HG03066 (cell line): ENCODE data around the gene ESRRA.
A peak's percentile ranks its signal among the peaks of the same experiment; 100 is the strongest.

ENCODE experiments used
- ATAC-seq: cut with Tn5 transposase; IDR thresholded peaks from one replicate; pipeline ENCODE4 v1.9.1; 2021; ENCODE audit warnings: low read depth; ENCODE audit not compliant: unreplicated experiment

Gene ESRRA

DNA sequence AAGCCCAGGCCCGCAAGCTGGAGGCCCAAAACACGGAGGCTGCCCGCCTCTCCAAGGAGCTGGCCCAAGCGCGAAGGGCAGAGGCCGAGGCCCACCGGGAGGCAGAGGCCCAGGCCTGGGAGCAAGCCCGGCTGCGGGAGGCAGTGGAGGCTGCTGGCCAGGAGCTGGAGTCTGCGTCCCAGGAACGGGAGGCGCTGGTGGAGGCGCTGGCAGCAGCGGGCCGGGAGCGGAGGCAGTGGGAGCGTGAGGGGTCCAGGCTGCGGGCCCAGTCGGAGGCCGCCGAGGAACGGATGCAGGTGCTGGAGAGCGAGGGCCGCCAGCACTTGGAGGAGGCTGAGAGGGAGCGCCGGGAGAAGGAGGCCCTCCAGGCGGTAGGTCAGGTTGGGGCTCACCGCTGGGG, 39.5 kb downstream of the ESRRA start:
- ATAC-seq, result no peak

DNA sequence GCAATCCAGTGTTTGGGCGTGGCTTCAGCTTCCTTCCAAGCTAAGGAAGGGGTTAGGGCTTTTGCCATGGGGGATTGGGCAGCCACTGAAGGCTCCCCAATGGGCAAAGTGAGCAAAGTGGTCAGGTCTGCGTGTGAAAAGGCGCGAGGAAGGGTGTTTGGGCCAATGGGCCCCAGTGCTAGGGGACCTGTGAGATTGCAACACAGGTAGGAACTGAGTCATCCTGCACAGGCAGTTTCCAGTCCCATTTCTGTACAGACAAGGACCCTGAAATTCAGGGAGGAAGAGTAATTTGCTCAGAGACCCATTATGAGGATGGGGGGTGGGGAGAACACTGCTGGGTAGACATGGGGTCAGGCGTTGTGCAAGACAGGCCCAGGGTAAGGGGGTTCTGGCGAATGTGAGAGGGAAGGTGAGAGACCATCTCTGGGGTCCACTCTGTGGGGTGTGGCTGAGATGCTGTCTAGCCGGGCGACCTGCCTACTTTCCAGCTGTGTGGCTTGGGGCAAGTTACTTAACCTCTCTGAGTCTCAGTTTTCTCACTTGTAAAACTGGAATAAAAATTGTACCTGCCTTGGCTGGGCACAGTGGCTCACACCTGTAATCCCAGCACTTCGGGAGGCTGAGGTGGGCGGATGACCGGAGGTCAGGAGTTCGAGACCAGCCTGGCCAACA, 42.0 kb downstream of the ESRRA start:
- no peak for ATAC-seq

DNA sequence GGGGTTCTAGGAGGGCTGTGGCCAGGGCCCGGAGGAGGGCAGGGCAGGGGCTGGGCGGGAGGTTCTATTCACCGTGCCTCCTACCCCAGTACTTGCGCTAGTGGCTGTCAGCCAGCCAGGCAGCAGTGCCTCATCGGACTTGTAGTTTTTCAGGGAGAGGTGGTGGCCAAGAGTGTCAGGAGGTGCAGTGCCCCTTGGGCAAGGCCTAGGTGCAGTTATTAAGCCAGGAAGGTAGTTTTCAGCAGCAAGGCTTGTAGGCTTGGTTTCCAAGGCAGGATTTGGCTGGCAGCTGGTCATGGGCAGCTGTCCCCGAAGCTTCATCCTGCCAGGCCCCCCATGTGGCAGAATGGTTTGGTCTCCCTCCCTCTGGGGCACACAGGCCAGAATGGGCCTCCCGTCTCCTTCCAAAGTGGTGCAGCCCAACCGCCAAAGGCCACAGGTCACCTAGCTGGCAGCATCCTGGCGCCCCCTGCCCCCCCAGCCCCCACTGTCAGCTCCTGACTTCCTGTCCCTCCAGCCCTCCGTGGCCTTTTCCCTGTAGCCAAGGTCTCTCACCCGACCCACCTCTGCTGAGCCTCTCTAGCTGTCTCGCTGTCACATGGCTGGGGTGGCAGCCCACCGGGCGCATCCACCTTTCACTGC, 43.2 kb downstream of the ESRRA start:
- ATAC-seq, result no peak

DNA sequence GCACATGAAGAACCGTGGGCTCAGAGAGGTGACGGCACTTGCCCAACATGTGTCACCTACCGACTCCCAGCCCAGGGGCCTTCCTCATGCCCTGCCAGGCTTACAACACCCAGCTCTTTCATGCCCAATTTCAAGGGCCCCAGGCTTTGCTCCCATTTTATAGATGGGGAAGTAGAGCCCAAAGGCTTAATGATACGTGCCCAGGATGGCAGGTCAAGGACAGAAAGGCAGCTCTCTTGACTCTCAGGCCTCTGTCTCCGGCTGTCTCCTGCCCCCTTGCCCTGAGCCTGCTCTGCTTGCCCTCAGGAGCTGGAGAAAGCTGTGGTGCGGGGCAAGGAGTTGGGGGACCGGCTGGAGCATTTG, 43.7 kb downstream of the ESRRA start:
- ATAC-seq, result no peak

DNA sequence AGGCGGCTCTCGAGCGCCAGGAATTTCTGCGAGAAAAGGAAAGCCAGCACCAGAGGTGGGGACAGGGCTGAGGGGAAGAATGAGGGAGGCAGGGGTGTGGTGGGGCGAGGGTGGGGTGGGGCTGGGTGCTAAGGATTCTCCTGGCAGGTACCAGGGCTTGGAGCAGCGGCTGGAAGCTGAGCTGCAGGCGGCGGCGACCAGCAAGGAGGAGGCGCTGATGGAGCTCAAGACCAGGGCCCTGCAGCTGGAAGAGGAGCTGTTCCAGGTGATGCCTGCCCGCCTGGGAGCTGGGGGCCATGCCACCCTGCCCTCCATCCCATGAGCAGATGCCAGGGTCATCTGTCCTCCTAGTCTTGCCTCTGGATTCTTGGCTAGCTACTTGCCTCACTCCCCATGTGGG, 44.1 kb downstream of the ESRRA start:
- no peak for ATAC-seq

DNA sequence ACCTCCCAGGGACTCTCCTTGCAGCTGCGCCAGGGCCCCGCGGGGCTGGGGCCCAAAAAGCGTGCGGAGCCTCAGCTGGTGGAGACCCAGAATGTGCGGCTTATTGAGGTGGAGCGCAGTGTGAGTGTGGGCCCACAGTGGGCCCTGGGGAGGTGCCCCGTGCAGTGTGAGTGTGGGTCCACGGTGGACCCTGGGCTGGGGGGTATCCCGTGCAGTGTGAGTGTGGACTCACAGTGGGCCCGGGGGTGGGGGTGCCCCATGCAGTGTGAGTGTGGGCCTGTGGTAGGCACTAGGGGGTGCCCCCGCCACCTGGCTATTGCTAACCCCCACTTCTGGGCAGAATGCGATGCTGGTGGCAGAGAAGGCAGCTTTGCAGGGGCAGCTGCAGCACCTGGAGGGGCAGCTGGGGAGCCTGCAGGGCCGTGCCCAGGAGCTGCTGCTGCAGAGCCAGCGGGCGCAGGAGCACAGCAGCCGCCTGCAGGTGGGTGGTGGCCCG, 45.9 kb downstream of the ESRRA start:
- no peak for ATAC-seq

DNA sequence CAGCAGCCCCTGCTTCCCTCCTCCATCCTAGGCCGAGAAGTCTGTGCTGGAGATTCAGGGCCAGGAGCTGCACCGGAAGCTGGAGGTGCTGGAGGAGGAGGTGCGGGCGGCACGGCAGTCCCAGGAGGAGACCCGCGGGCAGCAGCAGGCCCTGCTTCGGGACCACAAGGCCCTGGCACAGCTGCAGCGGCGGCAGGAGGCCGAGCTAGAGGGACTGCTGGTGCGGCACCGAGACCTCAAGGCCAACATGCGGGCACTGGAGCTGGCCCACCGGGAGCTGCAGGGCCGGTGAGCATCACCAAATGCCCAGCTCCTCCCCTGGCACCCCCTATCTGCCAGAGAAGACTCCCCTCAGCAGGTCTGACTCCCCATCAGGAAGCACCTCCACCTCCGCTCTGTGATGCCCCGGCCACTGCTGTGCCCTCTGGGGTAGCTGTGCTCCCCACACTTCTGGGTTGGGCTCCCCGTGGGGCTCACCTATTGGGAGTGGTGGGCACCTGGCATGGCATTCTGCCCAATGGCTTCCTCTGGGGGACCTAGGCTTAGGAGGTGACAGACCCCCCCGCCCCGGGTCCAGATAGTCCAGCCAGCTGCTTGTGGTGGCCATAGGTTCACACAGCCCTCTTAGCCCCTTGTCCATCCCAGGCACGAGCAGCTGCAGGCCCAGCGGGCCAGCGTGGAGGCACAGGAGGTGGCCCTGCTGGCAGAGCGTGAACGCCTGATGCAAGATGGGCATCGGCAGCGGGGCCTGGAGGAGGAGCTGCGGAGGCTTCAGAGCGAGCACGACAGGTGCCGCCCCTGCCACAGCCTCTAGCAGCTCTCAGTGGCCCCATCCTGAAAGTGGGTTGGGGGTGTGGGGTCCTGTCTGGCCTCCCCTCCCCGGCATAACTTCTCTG, 47.0 kb downstream of the ESRRA start:
- no peak for ATAC-seq

DNA sequence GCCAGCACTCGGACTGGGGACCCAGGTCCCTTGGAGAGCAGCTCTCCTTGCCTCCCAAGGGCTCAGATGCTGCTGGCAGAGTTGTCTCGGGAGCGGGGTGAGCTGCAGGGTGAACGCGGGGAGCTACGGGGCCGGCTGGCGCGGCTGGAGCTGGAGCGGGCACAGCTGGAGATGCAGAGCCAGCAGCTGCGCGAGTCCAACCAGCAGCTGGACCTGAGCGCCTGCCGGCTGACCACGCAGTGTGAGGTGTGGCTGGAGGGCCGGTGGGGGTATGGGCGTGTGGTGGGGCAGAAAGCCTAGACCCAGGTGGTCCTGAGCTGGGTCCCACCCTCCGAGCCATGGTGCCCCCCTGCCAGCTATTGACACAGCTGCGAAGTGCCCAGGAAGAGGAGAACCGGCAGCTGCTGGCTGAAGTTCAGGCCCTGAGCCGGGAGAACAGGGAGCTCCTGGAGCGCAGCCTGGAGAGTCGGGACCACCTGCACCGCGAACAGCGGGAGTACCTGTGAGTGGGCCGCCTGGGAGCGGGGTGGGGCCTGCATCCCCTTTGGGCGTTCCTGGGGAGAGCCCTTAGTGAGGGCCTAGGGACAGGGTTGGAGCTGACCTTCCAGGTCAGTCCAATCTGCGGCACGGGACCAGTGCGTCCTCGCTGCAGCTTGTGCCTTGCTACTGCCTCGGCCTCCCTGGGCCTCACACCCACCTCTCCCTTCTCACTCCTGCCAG, 47.8 kb downstream of the ESRRA start:
- ATAC-seq, result no peak

DNA sequence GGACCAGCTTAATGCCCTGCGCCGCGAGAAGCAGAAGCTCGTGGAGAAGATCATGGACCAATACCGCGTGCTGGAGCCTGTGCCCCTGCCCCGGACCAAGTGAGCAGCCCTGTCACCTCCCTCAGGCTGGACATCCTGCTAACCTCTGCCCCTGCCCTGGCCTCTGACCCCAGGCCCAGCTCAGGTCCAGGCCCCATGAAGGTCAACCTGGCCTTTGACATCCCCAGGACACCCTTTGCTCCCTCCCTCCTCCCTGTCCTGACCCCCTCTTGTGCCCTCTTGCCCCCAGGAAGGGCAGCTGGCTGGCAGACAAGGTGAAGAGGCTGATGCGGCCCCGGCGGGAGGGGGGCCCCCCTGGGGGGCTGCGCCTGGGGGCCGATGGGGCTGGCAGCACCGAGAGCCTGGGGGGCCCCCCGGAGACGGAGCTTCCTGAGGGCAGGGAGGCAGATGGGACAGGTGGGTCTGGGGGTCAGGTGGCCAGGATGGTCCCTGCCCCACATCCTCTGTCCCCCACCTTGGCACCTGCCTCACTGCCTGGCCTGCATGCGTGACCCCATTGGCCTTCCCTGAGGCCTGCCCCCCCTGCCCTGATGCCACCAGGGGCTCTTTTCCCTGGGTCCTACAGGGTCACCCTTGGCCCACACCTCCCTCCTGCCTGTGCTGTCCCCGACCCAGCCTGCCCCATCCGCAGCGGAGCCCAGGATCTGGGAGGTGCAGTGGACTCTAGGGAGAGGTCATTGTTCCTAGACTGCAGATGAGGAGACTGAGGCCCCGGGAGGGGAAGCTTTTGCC, 48.6 kb downstream of the ESRRA start:
- ATAC-seq, result no peak

DNA sequence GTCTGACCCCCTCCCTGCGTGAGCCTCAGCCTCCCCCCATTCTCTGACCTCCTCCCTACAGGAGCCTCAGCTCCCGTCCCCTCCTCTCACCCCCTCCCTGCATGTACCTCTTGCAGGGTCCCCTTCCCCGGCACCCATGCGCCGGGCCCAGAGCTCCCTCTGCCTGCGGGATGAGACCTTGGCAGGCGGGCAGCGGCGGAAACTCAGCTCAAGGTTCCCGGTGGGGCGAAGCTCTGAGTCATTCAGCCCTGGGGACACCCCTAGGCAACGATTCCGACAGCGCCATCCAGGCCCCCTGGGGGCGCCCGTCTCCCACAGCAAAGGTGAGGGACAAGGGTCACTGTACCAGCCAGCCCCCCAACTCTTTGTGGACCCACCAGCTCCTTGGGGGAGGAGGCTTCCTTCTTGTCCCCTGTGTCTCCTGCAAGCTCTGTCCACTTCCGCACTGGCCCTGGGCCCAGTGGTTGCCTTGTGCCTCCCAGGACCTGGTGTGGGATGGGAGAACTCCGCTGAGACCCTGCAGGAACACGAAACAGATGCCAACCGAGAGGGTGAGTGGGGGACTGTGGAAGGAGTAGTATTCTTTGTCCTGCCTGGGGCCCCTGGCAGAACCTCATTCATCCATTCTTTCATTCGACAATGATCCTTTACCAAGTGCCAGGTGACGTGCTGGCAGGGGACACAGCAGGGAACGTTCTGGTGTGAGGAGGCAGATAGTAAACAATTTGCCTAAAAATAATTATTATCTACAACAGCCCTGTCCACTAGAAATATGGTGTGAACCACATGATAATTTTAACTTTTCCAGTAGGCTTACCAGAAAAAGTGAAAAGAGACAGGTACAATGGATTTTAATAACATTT, 50.0 kb downstream of the ESRRA start:
- no peak for ATAC-seq

DNA sequence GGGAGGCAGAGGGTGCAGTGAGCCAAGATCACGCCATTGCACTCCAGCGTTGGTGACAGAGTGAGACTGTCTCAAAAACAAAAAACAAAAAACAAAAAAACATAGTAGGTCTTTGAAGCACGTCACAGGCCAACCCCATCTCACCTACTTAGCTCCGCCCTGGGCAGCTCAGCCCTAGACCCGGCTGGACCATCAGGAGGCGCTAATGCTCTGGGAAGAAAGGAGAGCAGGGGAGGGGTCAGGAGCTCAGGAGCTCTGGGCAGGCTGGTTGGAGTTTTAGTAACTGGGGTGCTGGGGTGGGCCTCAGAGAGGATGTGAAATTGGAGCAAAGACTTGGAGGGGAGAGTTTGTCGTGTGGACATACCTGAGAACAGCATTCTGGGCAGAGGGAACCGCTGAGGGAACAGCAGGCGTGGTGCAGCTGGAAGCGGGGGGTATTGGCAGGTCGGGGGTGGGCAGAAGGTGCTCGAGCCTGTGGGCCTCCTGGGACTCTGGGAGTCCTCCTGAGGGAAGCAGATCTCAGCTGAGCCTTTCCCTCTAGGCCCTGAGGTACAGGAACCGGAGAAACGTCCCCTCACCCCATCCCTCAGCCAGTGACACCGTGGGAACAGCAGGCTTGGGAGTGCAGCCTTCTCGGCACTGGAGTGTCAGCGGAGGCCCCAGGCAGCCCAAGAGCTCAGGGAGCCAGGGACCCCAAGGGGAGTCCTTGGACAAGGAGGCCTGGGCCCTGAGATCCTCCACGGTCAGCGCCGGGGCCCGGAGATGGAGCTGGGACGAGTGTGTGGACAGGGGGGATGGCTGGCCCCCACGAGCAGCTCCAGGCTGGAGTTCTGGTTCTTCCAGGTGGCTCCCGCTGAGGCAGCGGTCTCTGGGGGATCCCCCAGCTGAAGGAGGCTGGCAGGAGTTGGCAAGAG, 51.4 kb downstream of the ESRRA start:
- no peak for ATAC-seq

DNA sequence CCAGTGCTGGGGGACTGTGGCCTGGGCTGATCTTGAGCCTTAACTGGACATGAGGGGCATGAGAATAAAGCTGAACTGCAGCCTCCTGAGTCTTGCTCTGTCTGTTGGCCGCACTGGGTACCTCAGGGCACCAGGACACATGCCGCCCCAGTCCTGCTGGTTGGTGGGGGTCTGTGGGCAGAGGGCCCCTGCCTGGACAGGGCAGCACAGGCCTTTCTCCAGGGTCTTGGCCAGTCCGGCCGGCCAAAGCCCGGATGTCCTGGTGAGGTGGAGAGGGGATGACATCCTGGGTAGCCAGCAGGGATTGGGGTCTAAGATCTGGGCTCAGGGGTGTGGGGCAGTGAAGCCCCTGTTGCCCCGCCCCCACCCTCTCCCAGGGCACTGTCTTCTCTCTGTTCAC, 52.1 kb downstream of the ESRRA start:
- ATAC-seq, result no peak

DNA sequence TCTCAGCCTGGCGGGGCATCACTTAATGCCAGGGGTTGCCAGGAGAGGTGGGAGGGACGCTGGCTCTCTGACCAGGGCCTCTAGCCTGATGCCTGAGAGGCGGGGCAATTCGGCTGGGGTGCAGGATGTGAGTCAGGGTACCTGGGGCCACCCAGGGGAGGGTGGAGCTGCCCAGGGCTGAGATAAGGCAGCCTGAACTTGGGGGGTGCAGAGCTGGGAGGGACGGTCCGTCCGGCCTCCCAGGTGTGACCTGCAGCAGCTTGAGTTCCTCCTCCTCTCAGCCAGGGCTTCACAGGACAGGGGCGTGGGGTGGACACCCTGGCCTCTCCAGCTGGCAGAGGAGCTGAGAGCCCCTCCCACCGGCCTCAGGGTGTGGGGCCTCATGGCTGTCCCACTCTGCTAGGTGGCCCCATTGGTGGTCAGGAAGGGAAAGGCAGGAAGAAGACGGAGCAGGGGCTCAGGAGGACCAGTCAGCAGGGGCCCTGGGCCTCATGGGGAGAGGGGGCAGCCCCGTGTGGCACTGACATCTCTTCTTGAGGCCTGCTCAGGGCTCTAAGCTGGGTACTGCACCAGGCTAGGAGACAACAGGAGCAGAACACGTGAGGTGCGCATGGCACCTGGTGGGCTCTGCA, 52.7 kb downstream of the ESRRA start:
- ATAC-seq, result no peak

DNA sequence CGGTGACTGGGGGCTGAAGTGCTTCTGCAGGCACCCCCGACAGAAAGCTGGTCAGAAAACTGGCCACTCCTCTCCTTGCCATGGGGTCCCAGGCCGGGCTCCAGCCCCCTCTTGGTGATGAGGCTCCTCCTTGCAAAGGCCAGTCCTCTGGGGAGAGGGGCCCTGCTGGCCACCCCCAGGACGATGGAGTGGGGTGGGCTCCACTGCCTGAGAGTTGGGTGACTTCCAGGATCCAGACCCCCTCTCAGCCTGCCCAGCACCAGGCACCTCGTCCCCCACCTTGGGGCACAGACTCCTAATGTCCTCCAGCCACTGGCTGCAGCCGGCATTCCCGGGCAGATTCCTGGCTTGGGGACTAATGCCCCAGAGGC, 53.2 kb downstream of the ESRRA start:
- peak; percentile 8 for ATAC-seq

DNA sequence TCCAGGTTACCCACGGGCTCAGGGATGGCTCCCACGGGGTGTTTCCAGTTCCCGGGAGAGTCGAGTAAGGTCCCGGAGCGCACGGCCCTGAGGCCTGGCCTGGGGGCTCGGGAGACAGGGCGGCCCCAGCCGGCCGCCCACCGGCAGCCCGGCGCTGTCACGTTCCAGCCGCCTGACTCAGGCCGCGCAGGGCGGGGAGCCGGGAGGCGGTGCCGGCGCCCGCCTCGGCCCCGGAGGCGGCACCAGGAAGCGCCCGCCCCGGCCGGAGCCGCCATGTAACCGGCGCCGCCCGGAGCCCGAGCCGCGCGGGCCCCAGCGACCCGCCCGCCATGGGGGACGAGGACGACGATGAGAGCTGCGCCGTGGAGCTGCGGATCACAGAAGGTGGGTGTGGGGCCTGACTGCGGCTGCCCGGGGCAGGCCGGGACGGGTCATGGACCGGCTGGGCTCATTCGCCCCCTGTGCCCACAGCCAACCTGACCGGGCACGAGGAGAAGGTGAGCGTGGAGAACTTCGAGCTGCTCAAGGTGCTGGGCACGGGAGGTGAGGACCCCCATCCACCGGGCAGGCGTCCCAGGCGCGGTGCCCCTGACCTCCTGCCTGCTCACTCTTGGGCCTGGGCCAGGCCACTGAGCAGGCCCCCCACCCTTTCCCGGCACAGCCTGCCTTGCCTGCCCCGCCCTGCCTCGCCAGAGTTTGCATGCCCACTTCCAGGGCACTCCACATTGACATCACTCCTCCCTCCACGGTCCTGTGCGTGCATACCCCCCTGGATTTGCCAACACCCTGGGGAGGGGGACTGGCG, 53.8 kb downstream of the ESRRA start, which contains the start of gene RPS6KA4:
RPS6KA4 (plus strand) TSS at position 256 of the 805 bp plus-strand sequence; CDS start at position 330, 74 bp downstream.
- peak; percentile 65 for ATAC-seq

DNA sequence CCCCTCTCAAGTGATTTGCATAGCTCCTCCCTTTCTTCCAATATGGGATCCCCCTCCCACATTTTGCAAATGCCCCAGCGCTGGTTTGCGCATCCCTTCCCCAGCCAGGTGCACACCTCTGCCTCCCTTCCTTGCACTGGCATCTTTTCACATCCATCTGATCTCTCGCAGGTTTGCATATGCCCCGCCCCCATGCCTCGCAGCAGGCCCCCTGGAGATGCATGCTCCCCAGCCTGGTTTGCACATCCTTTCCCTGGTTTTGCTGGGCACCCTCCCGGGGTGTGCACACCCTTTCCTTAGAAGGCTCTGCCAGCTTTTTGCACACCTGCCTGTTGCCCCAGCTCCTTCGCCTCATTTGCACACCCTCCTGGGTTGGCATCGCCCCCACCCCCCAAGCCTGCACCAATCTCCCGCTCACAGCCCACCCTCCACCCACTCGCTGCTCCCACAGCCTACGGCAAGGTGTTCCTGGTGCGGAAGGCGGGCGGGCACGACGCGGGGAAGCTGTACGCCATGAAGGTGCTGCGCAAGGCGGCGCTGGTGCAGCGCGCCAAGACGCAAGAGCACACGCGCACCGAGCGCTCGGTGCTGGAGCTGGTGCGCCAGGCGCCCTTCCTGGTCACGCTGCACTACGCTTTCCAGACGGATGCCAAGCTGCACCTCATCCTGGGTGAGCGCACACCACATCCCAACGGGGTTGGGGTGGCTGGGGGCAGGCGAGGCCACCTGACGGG, 54.6 kb downstream of the ESRRA start:
- no peak for ATAC-seq
